Neutrophil (primary cell): Measurements from ENCODE around the gene NTM.

ENCODE experiments used
- H3K27ac ChIP-seq: fragments of 200-600 bp; sonication (generic); 2 replicates; pipeline ENCODE4 v1.5.1; 2016; ENCODE audit warnings: mild to moderate bottlenecking, moderate library complexity
- H3K27me3 ChIP-seq: fragments of 200-600 bp; sonication (generic); 2 replicates; pipeline ENCODE4 v1.6.0; 2016; ENCODE audit warnings: mild to moderate bottlenecking
- H3K36me3 ChIP-seq: fragments of 200-600 bp; sonication (generic); 2 replicates; pipeline ENCODE4 v1.5.1; 2017
- H3K4me1 ChIP-seq, 2 experiments: fragments of 200-600 bp in 1 of 2; sonication (generic) in 1 of 2; 1 replicate in 1 of 2; 2 replicates in 1 of 2; pipeline versions ENCODE4 v1.5.1 to v1.6.1; 2013 to 2016; ENCODE audit warnings: low read depth in 1 of 2, low read length in 1 of 2, mild to moderate bottlenecking in 1 of 2, moderate library complexity in 1 of 2; ENCODE audit not compliant: control insufficient read depth in 1 of 2, insufficient read depth in 1 of 2
- H3K4me3 ChIP-seq, 2 experiments: fragments of 200-600 bp in 1 of 2; sonication (generic) in 1 of 2; 1 replicate in 1 of 2; 2 replicates in 1 of 2; pipeline ENCODE4 v1.5.1; 2013 to 2016; ENCODE audit warnings: low read depth in 1 of 2, low read length in 1 of 2, mild to moderate bottlenecking in 1 of 2, moderate library complexity in 1 of 2
- H3K9me3 ChIP-seq: fragments of 200-600 bp; sonication (generic); 2 replicates; pipeline ENCODE4 v1.5.1; 2016
- CTCF ChIP-seq: fragments of 200-600 bp; sonication (generic); IDR thresholded peaks from 2 replicates; pipeline ENCODE4 v1.5.1; 2016; ENCODE audit warnings: antibody characterized with exemption

NTM gene

GRCh38 chr11:131841925-131842635 lies 471.7 kb downstream of the NTM start:
- Histone ChIP-seq H3K36me3 (no peaks in the 10 kb centered on the region), H3K4me1 (peaks cover 19 to 24% of the 10 kb centered on the region in 2 experiments), H3K27ac (peak overlapping the region; percentile 78), H3K27me3 (no peaks in the 10 kb centered on the region), H3K9me3 (no peaks in the 10 kb centered on the region), H3K4me3 (peak overlapping the region in 1 of 2 experiments; percentile 19)
- TF ChIP-seq CTCF: no peak

- H3K27me3 ChIP-seq: no peaks in the 10 kb centered on the region
- H3K27ac ChIP-seq: no peak overlapping the region
- no peaks in the 10 kb centered on the region for H3K36me3 ChIP-seq
- TF ChIP-seq CTCF: no peak
- no peaks in the 10 kb centered on the region for H3K9me3 ChIP-seq
- H3K4me1 ChIP-seq: peaks cover 19 to 24% of the 10 kb centered on the region in 2 experiments
- no peak overlapping the region for H3K4me3 ChIP-seq
These were observed 474.8 kb downstream of the NTM start for GRCh38 chr11:131845255-131845654.

GRCh38 chr11:131849485-131849884 lies 479.1 kb downstream of the NTM start:
- Histone ChIP-seq H3K4me3 (no peak overlapping the region), H3K27ac (no peak overlapping the region), H3K9me3 (no peaks in the 10 kb centered on the region), H3K27me3 (no peaks in the 10 kb centered on the region), H3K36me3 (no peaks in the 10 kb centered on the region), H3K4me1 (no peaks in the 10 kb centered on the region)
- TF ChIP-seq CTCF: no peak

- Histone ChIP-seq H3K4me3 (no peak overlapping the region), H3K27ac (no peak overlapping the region), H3K36me3 (no peaks in the 10 kb centered on the region), H3K4me1 (no peaks in the 10 kb centered on the region), H3K9me3 (no peaks in the 10 kb centered on the region), H3K27me3 (no peaks in the 10 kb centered on the region)
- no peak for TF ChIP-seq CTCF
These were observed 480.1 kb downstream of the NTM start for GRCh38 chr11:131850507-131850906.

- no peaks in the 10 kb centered on the region for H3K36me3 ChIP-seq
- no peak overlapping the region for H3K4me3 ChIP-seq
- H3K4me1 ChIP-seq: no peaks in the 10 kb centered on the region
- H3K9me3 ChIP-seq: no peaks in the 10 kb centered on the region
- H3K27me3 ChIP-seq: no peaks in the 10 kb centered on the region
- H3K27ac ChIP-seq: no peak overlapping the region
- TF ChIP-seq CTCF: no peak
These were observed 481.7 kb downstream of the NTM start for GRCh38 chr11:131851964-131852755.
